HL-60 (cell line): Measurements from ENCODE around the gene ELOA.

Experiments used
- DNase-seq, 2 experiments: peaks; one replicate each; pipeline ENCODE4 v3.0.0-alpha.2; 2010 to 2020; ENCODE audit warnings: low read depth in 1 of 2, low spot score in 1 of 2
- H3K27ac ChIP-seq: fragments of 250-450 bp; sonication (Bioruptor Pico); replicated peaks from 2 replicates; pipeline ENCODE4 v1.5.1; 2020; ENCODE audit warnings: mild to moderate bottlenecking, moderate library complexity
- H3K27me3 ChIP-seq: fragments of 250-450 bp; sonication (Bioruptor Pico); 2 replicates; pipeline ENCODE4 v1.5.1; 2021; ENCODE audit warnings: mild to moderate bottlenecking, moderate library complexity; ENCODE audit not compliant: insufficient read depth, poor library complexity, severe bottlenecking
- H3K4me3 ChIP-seq: replicated peaks from 2 replicates; pipeline ENCODE4 v1.5.1; 2011; ENCODE audit warnings: mild to moderate bottlenecking, control low read depth, low read length; ENCODE audit not compliant: insufficient read depth
- GABPA ChIP-seq: IDR thresholded peaks from 2 replicates; pipeline ENCODE4 v1.6.1; 2012; ENCODE audit warnings: low read depth
- POLR2AphosphoS5 ChIP-seq: IDR thresholded peaks from 2 replicates; pipeline ENCODE4 v1.6.1; 2012; ENCODE audit warnings: low read depth
- SPI1 ChIP-seq: IDR thresholded peaks from 2 replicates; pipeline ENCODE4 v1.6.1; 2012; ENCODE audit warnings: low read depth, mild to moderate bottlenecking, borderline replicate concordance
- TF ChIP-seq, protein P1 (sequence below): IDR thresholded peaks from one replicate; pipeline ENCODE4 v1.5.1; 2011; ENCODE audit warnings: low read length, control low read depth, inconsistent platforms; ENCODE audit not compliant: insufficient read depth
- TF ChIP-seq, protein P2 (sequence below): IDR thresholded peaks from 2 replicates; pipeline ENCODE4 v1.6.1; 2012; ENCODE audit warnings: low read depth; ENCODE audit not compliant: insufficient replicate concordance

Gene ELOA

DNA sequence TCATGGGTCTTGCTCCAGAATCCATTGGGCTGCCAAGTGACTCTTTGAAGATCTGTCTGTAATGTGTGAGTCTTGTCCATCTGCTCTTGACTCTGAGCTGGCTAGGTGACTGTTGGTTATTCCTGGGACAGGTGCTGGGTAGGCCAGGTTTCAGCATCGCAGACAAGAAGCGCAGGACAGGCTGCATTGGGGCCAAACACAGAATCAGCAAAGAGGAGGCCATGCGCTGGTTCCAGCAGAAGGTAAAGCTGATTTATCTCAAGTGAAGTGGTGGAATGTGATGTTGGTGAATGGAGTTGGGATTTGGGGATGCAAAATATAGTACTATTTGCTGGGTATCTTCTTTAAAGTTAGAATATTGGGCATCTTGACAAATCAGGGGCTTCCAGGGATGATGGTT lies 47.6 kb upstream of the ELOA start:
- no peak overlapping the region for H3K4me3 ChIP-seq
- TF ChIP-seq, protein P1, sequence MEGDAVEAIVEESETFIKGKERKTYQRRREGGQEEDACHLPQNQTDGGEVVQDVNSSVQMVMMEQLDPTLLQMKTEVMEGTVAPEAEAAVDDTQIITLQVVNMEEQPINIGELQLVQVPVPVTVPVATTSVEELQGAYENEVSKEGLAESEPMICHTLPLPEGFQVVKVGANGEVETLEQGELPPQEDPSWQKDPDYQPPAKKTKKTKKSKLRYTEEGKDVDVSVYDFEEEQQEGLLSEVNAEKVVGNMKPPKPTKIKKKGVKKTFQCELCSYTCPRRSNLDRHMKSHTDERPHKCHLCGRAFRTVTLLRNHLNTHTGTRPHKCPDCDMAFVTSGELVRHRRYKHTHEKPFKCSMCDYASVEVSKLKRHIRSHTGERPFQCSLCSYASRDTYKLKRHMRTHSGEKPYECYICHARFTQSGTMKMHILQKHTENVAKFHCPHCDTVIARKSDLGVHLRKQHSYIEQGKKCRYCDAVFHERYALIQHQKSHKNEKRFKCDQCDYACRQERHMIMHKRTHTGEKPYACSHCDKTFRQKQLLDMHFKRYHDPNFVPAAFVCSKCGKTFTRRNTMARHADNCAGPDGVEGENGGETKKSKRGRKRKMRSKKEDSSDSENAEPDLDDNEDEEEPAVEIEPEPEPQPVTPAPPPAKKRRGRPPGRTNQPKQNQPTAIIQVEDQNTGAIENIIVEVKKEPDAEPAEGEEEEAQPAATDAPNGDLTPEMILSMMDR = no peak
- TF ChIP-seq GABPA (no peak), POLR2AphosphoS5 (no peak), SPI1 (no peak)
- TF ChIP-seq, protein P2, sequence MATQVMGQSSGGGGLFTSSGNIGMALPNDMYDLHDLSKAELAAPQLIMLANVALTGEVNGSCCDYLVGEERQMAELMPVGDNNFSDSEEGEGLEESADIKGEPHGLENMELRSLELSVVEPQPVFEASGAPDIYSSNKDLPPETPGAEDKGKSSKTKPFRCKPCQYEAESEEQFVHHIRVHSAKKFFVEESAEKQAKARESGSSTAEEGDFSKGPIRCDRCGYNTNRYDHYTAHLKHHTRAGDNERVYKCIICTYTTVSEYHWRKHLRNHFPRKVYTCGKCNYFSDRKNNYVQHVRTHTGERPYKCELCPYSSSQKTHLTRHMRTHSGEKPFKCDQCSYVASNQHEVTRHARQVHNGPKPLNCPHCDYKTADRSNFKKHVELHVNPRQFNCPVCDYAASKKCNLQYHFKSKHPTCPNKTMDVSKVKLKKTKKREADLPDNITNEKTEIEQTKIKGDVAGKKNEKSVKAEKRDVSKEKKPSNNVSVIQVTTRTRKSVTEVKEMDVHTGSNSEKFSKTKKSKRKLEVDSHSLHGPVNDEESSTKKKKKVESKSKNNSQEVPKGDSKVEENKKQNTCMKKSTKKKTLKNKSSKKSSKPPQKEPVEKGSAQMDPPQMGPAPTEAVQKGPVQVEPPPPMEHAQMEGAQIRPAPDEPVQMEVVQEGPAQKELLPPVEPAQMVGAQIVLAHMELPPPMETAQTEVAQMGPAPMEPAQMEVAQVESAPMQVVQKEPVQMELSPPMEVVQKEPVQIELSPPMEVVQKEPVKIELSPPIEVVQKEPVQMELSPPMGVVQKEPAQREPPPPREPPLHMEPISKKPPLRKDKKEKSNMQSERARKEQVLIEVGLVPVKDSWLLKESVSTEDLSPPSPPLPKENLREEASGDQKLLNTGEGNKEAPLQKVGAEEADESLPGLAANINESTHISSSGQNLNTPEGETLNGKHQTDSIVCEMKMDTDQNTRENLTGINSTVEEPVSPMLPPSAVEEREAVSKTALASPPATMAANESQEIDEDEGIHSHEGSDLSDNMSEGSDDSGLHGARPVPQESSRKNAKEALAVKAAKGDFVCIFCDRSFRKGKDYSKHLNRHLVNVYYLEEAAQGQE = no peak
- no peaks in the 10 kb centered on the region for H3K27me3 ChIP-seq
- DNase-seq = no peak
- H3K27ac ChIP-seq = no peak overlapping the region

DNA sequence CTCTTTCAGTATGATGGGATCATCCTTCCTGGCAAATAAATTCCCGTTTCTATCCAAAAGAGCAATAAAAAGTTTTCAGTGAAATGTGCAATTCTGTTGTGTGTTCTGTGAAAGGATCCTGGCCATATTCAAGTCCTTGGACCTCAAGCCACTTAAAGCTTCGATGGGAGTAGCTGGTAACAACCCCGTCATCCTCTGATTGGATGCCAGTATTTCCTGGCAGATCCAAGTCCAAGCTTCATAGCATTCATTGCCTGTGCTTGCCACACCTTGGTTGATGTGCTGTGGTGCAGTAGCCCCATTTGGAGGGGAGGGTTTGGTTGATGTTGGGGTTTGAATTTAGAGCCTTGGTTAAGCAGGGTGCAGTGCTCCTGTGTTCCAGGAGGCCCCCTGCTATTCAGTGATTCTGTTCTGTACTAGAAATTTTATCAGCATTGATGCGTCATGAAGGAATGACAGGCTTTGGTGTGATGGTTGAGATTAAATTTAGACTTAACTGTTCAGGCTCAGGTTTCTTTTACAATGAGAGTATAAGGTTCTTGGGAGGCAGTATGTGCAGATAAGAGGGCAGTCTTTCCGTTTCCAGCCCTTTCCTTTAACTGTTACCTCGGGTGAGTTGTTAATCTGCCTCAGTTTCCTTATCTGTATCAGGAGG lies 46.8 kb upstream of the ELOA start:
- H3K27me3 ChIP-seq = no peaks in the 10 kb centered on the region
- H3K27ac ChIP-seq = no peak overlapping the region
- DNase-seq = no peak
- H3K4me3 ChIP-seq = no peak overlapping the region
- TF ChIP-seq POLR2AphosphoS5 = no peak
- no peak for TF ChIP-seq GABPA
- TF ChIP-seq, protein P1 = no peak

DNA sequence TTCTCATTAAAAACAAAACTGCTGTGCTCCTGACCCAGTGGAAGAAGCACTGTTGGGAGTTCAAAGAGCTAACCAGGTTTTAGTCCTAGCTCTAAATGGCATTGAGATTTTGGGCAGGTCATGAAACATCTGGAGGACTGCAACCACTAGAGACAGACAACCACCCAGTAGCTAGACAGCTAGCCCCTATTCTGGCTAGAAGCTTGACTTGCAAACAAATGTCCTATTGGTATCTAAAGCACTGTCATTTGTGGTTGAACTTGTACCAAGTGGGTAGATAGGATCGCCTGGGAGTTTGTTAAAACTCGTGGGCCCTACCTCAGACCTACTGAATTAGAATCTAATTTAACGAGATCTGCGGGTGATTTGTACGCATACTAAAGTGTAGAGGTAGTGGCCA lies 44.8 kb upstream of the ELOA start:
- Histone ChIP-seq H3K27me3 (no peaks in the 10 kb centered on the region), H3K27ac (no peak overlapping the region), H3K4me3 (no peak overlapping the region)
- TF ChIP-seq, protein P2 = no peak
- TF ChIP-seq, protein P1 = no peak
- TF ChIP-seq POLR2AphosphoS5 (no peak), SPI1 (no peak)
- DNase-seq = no peak
